OCI-M2 (cell line): ENCODE results near the gene PHKG2.

Source experiments
- DNase-seq: peaks from one replicate; lab custom pipeline; 2025; ENCODE audit not compliant: unreplicated experiment; lab: John Stamatoyannopoulos, UW

The PHKG2 gene

GRCh38 chr16:30728321-30728720 lies 19.9 kb upstream of the PHKG2 start:
- DNase-seq: no peak

DNA sequence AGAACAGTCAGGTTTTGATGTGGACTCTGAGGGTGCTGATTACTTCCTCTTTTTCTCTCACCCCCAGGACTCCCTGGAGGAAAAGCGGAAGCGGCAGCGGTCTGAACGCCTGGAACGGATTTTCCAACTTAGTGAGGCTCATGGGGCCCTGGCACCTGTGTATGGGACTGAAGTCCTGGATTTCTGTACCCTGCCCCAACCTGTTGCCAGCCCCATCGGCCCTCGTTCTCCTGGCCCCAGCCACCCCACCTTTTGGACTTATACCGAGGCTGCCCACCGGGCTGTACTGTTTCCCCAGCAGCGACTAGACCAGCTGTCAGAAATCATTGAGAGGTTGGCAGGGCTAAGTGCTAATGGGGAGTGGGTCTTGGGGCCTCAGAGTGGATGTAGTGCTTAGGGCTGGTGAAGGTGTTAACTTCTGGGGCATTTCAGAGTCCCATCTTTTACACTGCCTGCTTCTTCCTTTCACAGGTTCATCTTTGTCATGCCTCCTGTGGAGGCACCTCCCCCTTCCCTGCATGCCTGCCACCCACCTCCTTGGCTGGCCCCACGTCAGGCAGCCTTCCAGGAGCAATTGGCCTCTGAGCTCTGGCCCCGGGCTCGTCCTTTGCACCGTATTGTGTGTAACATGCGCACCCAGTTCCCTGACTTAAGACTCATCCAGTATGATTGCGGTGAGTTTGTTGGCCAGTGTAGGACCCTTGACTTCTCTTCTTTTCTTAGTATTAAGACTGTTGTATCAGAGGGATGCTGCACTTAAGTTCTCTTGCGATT lies 19.1 kb upstream of the PHKG2 start:
- no peak for DNase-seq

GRCh38 chr16:30731411-30731810 lies 16.8 kb upstream of the PHKG2 start:
- DNase-seq: no peak

GRCh38 chr16:30736995-30737793 lies 11.0 kb upstream of the PHKG2 start:
- DNase-seq: no peak

DNA sequence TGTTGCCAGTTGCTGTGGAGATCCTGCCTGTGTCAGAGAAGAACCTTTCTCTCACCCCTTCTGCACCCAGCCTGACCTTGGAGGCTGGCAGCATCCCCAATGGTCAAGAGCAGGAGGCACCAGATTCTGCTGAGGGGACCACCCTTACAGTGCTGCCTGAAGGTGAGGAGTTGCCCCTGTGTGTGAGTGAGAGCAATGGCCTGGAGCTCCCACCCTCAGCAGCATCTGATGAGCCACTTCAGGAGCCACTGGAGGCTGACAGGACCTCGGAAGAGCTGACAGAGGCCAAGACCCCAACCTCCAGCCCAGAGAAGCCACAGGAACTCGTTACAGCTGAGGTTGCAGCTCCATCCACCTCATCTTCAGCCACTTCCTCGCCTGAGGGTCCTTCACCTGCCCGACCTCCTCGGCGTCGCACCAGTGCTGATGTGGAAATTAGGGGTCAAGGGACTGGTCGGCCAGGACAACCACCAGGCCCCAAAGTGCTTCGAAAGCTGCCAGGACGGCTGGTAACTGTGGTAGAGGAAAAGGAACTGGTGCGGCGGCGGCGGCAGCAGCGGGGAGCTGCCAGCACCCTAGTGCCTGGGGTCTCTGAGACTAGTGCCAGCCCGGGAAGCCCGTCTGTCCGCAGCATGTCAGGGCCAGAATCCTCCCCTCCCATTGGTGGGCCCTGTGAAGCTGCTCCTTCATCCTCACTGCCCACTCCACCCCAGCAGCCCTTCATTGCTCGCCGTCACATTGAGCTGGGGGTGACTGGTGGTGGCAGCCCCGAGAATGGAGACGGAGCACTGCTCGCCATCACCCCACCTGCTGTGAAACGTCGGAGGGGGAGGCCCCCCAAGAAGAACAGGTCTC lies 10.2 kb upstream of the PHKG2 start:
- no peak for DNase-seq

DNA sequence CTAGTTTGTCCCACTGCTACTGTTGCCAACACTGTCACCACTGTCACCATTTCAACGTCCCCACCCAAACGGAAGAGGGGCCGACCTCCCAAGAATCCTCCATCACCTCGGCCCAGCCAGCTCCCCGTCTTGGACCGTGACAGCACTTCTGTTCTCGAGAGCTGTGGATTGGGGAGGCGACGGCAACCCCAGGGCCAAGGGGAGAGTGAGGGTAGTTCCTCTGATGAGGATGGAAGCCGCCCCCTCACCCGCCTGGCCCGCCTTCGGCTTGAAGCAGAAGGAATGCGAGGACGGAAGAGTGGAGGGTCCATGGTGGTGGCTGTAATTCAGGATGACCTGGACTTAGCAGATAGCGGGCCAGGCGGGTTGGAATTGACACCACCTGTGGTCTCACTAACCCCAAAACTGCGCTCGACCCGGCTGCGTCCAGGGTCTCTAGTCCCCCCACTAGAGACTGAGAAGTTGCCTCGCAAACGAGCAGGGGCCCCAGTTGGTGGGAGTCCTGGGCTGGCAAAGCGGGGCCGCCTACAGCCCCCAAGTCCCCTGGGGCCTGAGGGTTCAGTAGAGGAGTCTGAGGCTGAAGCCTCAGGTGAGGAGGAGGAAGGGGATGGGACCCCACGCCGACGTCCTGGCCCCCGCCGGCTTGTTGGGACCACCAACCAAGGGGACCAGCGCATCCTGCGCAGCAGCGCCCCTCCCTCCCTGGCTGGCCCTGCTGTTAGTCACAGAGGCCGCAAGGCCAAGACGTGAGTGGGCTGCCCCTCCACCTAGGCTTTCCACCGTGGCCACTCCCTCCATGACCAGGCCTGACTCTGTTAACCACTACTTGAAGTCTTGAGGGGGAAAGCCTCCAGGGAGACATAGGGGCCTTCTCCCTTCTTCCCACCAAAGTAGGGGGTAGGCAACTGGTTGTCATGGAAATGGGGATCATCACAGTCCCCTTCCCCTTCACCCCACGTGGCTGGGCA lies 9.0 kb upstream of the PHKG2 start:
- DNase-seq: no peak

DNA sequence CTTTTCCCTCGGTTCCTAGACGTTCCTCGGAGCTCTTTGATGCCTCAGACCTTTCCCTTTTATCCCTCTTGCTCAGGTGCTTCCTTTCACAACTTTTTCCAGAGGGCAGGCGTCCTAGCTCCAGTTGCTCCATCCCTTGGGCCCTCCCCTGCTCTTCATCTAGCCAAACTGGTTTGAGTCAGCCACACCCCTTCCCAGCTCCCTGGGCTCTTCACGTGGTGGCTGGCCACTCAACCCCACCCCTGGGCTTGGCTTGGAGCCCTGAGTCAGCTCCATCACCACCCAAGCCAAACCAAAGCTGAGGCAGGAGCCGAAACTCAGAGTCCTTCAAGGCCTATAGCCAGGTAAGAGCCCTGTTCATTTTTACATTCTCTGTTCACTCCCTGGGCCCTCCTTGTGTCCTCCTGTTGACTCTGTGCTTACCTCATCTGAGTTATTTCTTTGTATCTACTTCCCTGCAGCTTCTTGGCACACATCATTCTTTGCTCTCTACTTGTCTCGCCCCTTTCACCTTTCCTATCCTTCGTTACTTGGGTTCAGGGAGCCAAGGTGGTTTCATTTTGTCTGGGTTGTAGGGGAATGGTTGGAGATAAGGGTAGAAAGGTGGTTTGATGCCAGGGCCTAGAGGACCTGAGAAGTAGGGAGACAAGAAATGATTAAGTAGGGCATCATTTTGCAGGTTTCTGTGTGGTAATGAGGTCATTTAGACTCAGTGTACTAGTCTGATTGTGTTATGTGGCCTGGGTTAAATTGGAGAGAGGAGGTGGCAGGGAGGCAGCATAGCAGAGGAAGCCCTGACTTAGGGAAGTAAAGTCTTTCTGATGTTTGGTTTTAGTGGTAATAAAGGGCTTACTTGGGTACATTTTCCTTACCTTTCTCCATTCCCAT lies 7.6 kb upstream of the PHKG2 start:
- DNase-seq: no peak

DNA sequence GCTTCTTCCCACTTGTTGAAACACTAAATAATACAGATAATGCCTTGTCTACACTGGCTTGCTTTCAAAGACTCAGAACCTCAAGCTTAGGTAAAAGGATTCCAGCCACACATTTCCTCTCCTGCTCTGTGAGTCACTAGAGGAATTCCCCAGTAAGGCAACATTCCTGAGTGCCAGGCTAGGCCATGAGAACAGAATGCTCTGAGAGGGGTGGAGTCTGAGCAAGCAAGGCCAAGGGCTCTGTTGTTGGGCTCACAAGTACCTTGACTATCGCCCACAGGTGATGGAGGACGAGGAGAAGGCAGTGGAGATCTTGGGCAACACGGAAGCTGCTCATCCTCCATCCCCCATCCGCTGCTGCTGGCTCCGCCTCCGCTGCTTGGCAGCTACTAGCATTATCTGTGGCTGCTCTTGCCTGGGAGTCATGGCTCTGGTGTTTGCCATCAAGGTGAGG lies 6.7 kb upstream of the PHKG2 start:
- no peak for DNase-seq

GRCh38 chr16:30743716-30744115 lies 4.5 kb upstream of the PHKG2 start:
- no peak for DNase-seq

GRCh38 chr16:30744183-30744582 lies 4.0 kb upstream of the PHKG2 start:
- no peak for DNase-seq

DNA sequence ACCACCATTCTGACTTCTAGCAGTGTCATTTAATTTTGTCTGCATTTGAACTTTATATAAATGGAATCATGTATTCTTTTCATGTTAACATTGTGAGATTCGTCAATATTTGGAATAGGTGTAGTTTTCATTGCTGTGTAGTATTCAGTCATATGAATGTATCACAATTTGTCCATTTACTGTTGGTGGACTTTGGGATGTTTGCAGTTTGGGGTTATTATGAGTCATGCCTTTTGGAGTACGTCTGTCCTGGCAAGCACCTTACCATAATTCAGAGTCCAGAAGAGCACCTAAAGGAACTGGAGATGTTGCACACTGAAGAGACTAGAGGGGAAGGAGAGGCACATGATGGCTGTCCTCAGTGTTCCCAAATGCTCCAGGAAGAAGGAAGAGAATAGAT lies 3.1 kb upstream of the PHKG2 start:
- DNase-seq: no peak

GRCh38 chr16:30746638-30747175 lies 1.5 kb upstream of the PHKG2 start:
- DNase-seq: no peak

- DNase-seq: no peak
These were observed 894 bp upstream of the PHKG2 start for GRCh38 chr16:30747331-30747730.

DNA sequence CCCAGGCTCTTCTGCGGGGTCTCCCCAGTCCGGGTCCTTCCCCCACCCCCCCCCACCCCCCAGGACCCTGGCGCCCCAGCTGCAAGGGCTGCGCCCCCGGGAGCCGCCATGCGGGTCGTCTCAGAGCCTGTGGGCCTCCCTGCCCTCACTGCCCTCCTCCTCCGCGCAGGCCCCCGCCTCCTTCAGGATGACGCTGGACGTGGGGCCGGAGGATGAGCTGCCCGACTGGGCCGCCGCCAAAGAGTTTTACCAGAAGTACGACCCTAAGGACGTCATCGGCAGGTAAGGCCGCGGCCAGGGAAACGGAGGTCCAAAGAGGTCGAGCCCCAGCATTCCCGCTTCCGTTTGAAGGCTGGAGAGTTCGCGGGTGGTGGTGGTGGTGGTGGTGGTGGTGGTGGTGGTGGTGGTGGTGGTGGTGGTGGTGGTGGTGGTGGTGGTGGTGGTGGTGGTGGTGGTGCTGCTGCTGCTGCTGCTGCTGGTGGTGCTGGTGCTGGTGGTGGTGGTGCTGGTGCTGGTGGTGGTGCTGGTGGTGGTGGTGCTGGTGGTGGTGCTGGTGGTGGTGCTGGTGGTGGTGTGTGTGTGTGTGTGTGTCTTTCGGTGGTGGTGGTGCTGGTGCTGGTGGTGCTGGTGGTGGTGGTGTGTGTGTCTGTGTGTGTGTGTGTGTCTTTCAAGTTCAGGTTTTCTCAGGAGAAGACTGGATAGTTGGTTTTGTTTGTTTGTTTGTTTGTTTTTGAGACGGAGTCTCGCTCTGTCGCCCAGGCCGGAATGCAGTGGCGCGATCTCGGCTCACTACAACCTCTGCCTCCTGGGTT lies 615 bp downstream of the PHKG2 start:
- no peak for DNase-seq

DNA sequence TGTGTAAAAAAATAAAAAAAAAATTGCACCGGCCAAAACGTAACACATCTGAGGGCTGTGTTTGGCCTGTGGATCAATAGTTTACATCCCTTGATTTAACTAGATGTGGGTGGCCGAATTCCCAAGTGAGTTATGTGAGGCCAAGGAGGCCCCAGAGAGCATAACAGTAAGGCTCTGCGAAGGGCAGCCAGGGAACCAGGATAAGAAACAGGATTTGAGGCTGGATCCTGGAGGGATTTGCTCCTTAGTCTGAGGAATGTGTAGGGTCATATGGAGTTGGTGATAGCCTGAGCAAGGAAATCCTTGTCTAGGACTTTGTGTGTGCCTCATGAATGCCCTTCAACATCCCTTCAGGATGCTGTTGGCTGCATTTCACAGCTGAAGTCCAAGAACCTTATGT lies 2.0 kb downstream of the PHKG2 start:
- no peak for DNase-seq

DNA sequence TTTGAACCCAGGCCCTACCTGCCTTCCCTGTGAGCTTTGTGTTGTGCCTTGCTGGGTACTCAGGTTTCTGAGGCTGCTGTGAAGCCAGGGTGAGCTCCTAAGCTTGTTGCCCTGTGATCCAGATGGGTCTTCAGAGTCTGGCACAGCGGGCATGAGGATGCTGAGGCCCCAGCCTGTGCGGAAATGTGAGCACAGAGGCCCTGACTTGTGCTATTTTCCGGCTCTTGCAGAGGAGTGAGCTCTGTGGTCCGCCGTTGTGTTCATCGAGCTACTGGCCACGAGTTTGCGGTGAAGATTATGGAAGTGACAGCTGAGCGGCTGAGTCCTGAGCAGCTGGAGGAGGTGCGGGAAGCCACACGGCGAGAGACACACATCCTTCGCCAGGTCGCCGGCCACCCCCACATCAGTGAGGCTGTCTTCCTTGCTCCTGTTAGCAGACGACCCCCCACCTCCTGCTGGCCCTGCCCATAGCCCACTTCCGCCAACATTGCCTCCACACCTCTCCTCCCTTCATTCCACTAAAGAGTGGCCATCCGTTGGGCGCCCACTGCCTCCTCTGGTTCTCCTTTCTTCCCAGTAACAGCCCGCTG lies 2.7 kb downstream of the PHKG2 start:
- DNase-seq: no peak

- DNase-seq: no peak
These were observed 5.4 kb downstream of the PHKG2 start for GRCh38 chr16:30753596-30753995.
